IPS DF 6.9 (cell line): ENCODE data around the gene QKI.

Experiments used
- DNase-seq: peaks from one replicate; pipeline ENCODE4 v3.0.0-alpha.2; 2013; ENCODE audit warnings: low read depth, low spot score
- H3K27ac ChIP-seq: one replicate; pipeline ENCODE4 v1.5.1; 2013; ENCODE audit warnings: low read length, control low read depth
- H3K27me3 ChIP-seq: 2 replicates; pipeline ENCODE4 v1.6.1; 2013; ENCODE audit warnings: mild to moderate bottlenecking, low read length; ENCODE audit not compliant: control insufficient read depth, insufficient read depth
- H3K36me3 ChIP-seq: 2 replicates; pipeline ENCODE4 v1.6.1; 2013; ENCODE audit warnings: low read length; ENCODE audit not compliant: control insufficient read depth, insufficient read depth
- H3K4me1 ChIP-seq: 2 replicates; pipeline ENCODE4 v1.6.1; 2013; ENCODE audit warnings: low read length; ENCODE audit not compliant: control insufficient read depth, insufficient read depth
- H3K4me3 ChIP-seq: 2 replicates; pipeline ENCODE4 v1.5.1; 2013; ENCODE audit warnings: mild to moderate bottlenecking, low read length
- H3K9me3 ChIP-seq: 2 replicates; pipeline ENCODE4 v1.6.1; 2013; ENCODE audit warnings: low read length, inconsistent platforms; ENCODE audit not compliant: control insufficient read depth, insufficient read depth
- whole genome bisulfite sequencing: extraction: QIAGEN DNeasy Blood & Tissue Kit; methylation state at CpG from one replicate; pipeline ENCODE4 v1.1.7; 2013; ENCODE audit warnings: mixed read lengths, missing lambda C conversion rate; ENCODE audit not compliant: insufficient read length, insufficient coverage; 5-methylcytosine and 5-hydroxymethylcytosine counted together

QKI gene

GRCh38 chr6:163414117-163414945, at the start of gene QKI:
Gene QKI (plus strand): TSS chr6:163414718. CDS start chr6:163415194, 476 bp downstream.
- Histone ChIP-seq H3K4me3 (peak within 1 kb of the TSS; percentile 99), H3K36me3 (peaks cover 2% of the 10 kb centered on the region; the same call in 1 of the 2 replicates), H3K9me3 (no peaks in the 10 kb centered on the region), H3K4me1 (no peaks in the 10 kb centered on the region), H3K27ac (no peak within 1 kb of the TSS), H3K27me3 (no peaks in the 10 kb centered on the region)
- no CpG with 5 or more reads among the region's 127 CpGs for WGBS
- DNase-seq = no peak

- DNase-seq = no peak
- Histone ChIP-seq H3K4me1 (peaks cover 2% of the 10 kb centered on the region; the same call in 1 of the 2 replicates), H3K27ac (no peak overlapping the region), H3K9me3 (no peaks in the 10 kb centered on the region), H3K36me3 (no peaks in the 10 kb centered on the region), H3K4me3 (no peak overlapping the region), H3K27me3 (no peaks in the 10 kb centered on the region; the same call in 1 of the 2 replicates)
- WGBS = no CpG with 5 or more reads among the region's 5 CpGs
Observed at GRCh38 chr6:163366288-163366687, 48.2 kb upstream of the QKI start.

- DNase-seq = no peak
- no peaks in the 10 kb centered on the region for H3K36me3 ChIP-seq
- WGBS = no CpG with 5 or more reads among the region's 6 CpGs
- H3K27me3 ChIP-seq = no peaks in the 10 kb centered on the region; the same call in 1 of the 2 replicates
- no peak overlapping the region for H3K27ac ChIP-seq
- H3K4me3 ChIP-seq = no peak overlapping the region
- no peaks in the 10 kb centered on the region for H3K9me3 ChIP-seq
- H3K4me1 ChIP-seq = peaks cover 2% of the 10 kb centered on the region; the same call in 1 of the 2 replicates
Observed at GRCh38 chr6:163367497-163368183, 46.9 kb upstream of the QKI start.

- WGBS = no CpG with 5 or more reads among the region's 1 CpG
- Histone ChIP-seq H3K27ac (no peak overlapping the region), H3K4me3 (no peak overlapping the region), H3K9me3 (no peaks in the 10 kb centered on the region), H3K27me3 (no peaks in the 10 kb centered on the region; the same call in 1 of the 2 replicates), H3K4me1 (peaks cover 2% of the 10 kb centered on the region; the same call in 1 of the 2 replicates), H3K36me3 (no peaks in the 10 kb centered on the region)
- DNase-seq = no peak
Observed at GRCh38 chr6:163369141-163369540, 45.4 kb upstream of the QKI start.

- Histone ChIP-seq H3K4me3 (no peak overlapping the region), H3K36me3 (no peaks in the 10 kb centered on the region), H3K4me1 (peaks cover 2% of the 10 kb centered on the region; the same call in 1 of the 2 replicates), H3K9me3 (no peaks in the 10 kb centered on the region), H3K27ac (no peak overlapping the region), H3K27me3 (no peaks in the 10 kb centered on the region)
- WGBS = no CpG with 5 or more reads among the region's 15 CpGs
- DNase-seq = no peak
Observed at GRCh38 chr6:163369628-163370365, 44.7 kb upstream of the QKI start.

GRCh38 chr6:163370464-163371117, 43.9 kb upstream of the QKI start:
- H3K27ac ChIP-seq = no peak overlapping the region
- H3K36me3 ChIP-seq = no peaks in the 10 kb centered on the region
- peaks cover 2% of the 10 kb centered on the region; the same call in 1 of the 2 replicates for H3K4me1 ChIP-seq
- no CpG with 5 or more reads among the region's 5 CpGs for WGBS
- H3K4me3 ChIP-seq = no peak overlapping the region
- H3K9me3 ChIP-seq = no peaks in the 10 kb centered on the region
- no peaks in the 10 kb centered on the region for H3K27me3 ChIP-seq
- no peak for DNase-seq

- WGBS = no CpG with 5 or more reads among the region's 2 CpGs
- Histone ChIP-seq H3K36me3 (no peaks in the 10 kb centered on the region), H3K4me3 (no peak overlapping the region), H3K9me3 (no peaks in the 10 kb centered on the region), H3K27ac (no peak overlapping the region), H3K27me3 (no peaks in the 10 kb centered on the region), H3K4me1 (peaks cover 2% of the 10 kb centered on the region; the same call in 1 of the 2 replicates)
- DNase-seq = no peak
Observed at GRCh38 chr6:163371129-163371528, 43.4 kb upstream of the QKI start.

GRCh38 chr6:163373240-163373639, 41.3 kb upstream of the QKI start:
- no peak for DNase-seq
- no peaks in the 10 kb centered on the region for H3K36me3 ChIP-seq
- H3K4me3 ChIP-seq = no peak overlapping the region
- H3K9me3 ChIP-seq = no peaks in the 10 kb centered on the region
- no peaks in the 10 kb centered on the region for H3K27me3 ChIP-seq
- no CpG with 5 or more reads among the region's 9 CpGs for WGBS
- H3K27ac ChIP-seq = no peak overlapping the region
- no peaks in the 10 kb centered on the region for H3K4me1 ChIP-seq

GRCh38 chr6:163375361-163375760, 39.2 kb upstream of the QKI start:
- no peak for DNase-seq
- Histone ChIP-seq H3K4me3 (no peak overlapping the region), H3K9me3 (no peaks in the 10 kb centered on the region), H3K36me3 (no peaks in the 10 kb centered on the region), H3K4me1 (no peaks in the 10 kb centered on the region), H3K27me3 (no peaks in the 10 kb centered on the region), H3K27ac (no peak overlapping the region)
- WGBS = no CpG with 5 or more reads among the region's 10 CpGs

GRCh38 chr6:163376187-163376586, 38.3 kb upstream of the QKI start:
- DNase-seq = no peak
- Histone ChIP-seq H3K36me3 (no peaks in the 10 kb centered on the region), H3K27me3 (no peaks in the 10 kb centered on the region), H3K4me1 (no peaks in the 10 kb centered on the region), H3K4me3 (no peak overlapping the region), H3K9me3 (no peaks in the 10 kb centered on the region), H3K27ac (no peak overlapping the region)
- WGBS = no CpG with 5 or more reads among the region's 7 CpGs
